Measurements from ENCODE around the gene WDR5.
A peak's percentile ranks its signal among the peaks of the same experiment; 100 is the strongest.

Gene WDR5

DNA sequence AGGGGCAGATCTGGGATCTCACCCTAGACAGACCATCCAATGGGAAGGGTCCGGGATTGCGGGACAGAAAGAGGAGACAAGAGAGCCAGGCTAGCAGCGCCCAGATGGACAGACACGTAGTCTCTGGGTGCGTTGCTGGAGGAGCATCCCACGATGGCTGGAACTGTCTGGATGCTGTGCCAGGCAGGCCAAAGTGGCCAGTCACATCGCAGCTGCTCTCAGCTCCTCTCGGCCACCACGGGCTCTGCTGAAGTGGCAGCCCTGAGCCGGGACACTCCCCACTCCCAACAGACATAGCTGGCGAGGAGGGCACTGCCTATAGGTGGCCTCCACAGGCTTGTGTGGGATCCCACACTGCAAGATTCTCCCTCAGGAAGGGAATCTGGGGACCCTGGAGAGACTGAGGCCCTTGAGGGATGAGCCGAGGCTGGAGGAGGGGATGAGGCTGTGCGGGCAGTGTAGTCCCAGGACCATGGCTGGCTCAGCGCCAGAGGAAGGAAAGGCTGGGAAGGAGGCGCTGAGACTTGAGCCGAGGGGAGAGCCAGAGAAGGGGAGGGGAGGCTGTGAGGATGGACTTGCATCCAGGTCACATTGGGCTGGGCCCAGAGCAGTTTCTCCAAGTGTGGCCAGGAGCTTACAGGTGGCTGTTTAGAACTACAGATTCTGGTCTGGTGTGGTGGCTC is 10.3 kb upstream of the WDR5 start:
- Histone ChIP-seq H3K27ac (ENCODE audit: low read depth, low read length) (no peak overlapping the region), H3K4me3 (ENCODE audit: low read length) (no peak overlapping the region), H3K27me3 (ENCODE audit: control insufficient read depth, insufficient read depth, low read length) (peaks cover 4% of the 10 kb centered on the region), H3K9ac (ENCODE audit: low read length) (no peak overlapping the region), H3K36me3 (ENCODE audit: control insufficient read depth, insufficient read depth, low read length) (no peaks in the 10 kb centered on the region), H3K4me1 (ENCODE audit: control insufficient read depth, insufficient read depth, low read length) (no peaks in the 10 kb centered on the region)

GRCh38 chr9:134126373-134126772 is 9.5 kb upstream of the WDR5 start:
- Histone ChIP-seq H3K27ac (ENCODE audit: low read depth, low read length) (no peak overlapping the region), H3K27me3 (ENCODE audit: control insufficient read depth, insufficient read depth, low read length) (peaks cover 4% of the 10 kb centered on the region), H3K4me3 (ENCODE audit: low read length) (no peak overlapping the region), H3K4me1 (ENCODE audit: control insufficient read depth, insufficient read depth, low read length) (peaks cover 7% of the 10 kb centered on the region), H3K36me3 (ENCODE audit: control insufficient read depth, insufficient read depth, low read length) (no peaks in the 10 kb centered on the region), H3K9ac (ENCODE audit: low read length) (no peak overlapping the region)

DNA sequence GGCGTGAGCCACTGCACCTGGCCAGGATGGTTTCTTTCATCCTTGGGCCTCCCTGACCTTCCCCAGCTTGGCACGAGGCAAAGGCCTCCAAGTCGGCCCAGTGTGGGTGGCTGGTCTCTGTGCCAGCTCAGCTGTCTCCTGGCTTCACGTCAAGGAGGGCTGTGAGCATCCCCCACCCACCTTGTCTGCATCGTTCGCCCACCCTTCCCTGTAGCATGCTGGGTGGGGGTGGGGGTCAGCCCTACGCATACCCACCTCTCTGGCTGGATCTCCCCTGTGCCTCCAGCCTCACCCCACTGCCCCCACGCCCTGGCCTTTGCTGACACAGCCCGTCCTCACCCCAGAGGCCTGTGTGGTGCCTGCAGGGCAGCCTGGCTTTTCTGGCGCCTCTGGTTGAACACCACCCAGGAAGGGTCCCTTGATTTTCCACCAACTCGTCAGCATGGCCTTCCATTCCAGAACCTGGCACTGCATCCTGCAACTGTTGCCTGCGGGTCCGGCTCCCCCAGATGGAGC is 8.8 kb upstream of the WDR5 start:
- Histone ChIP-seq H3K4me3 (ENCODE audit: low read length) (no peak overlapping the region), H3K36me3 (ENCODE audit: control insufficient read depth, insufficient read depth, low read length) (no peaks in the 10 kb centered on the region), H3K9ac (ENCODE audit: low read length) (no peak overlapping the region), H3K27me3 (ENCODE audit: control insufficient read depth, insufficient read depth, low read length) (peaks cover 4% of the 10 kb centered on the region), H3K4me1 (ENCODE audit: control insufficient read depth, insufficient read depth, low read length) (peaks cover 8% of the 10 kb centered on the region), H3K27ac (ENCODE audit: low read depth, low read length) (no peak overlapping the region)

- H3K4me3 ChIP-seq (ENCODE audit: low read length) = no peak overlapping the region
Observed at GRCh38 chr9:134127616-134128015, 8.3 kb upstream of the WDR5 start.

DNA sequence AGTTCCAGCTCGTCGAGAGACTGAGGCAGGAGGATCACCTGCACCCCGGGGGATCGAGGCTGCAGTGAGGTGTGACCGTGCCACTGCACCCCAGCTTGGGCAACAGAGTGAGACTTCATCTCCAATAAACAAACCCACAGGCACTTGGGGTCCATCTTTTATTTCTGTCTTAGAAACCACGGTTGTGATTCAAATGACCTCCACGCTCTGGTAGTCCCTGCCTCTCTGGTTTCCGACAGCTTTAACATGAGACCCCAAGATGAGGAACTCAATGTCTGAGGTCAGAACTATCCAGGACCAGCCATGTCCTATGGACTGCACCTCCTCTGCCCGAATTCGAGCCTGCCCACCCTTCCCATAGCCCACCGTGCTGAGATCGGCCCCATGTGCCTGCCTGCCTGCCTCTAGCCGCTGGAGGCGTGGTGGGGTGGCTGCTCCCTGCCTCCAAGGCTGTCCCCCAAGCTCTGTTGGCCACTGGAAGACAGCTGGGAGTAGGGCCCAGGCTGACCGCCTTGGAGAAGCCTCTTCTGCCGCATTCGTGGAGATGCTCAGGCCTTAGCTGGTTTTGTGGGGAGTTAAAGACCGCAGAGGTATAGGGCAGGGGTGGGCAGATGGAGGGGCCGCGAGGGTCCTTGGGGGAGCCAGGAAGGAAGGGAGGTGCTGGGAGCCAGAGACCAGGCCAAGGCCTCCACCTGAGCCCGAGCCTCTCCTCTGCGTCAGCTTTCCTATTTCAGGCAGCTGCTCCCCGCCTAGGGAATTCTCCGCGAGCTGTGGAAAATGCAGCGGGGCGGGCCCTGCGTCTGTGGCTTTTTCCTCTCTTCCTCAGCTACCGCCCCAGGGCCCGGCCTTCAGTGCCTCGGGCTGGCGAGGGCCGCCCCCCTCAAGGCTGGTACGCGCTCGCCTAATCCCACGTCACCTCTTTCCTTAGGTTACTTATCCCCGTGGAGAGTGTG is 6.9 kb upstream of the WDR5 start:
- Histone ChIP-seq H3K36me3 (ENCODE audit: control insufficient read depth, insufficient read depth, low read length) (no peaks in the 10 kb centered on the region), H3K4me1 (ENCODE audit: control insufficient read depth, insufficient read depth, low read length) (peaks cover 8% of the 10 kb centered on the region), H3K4me3 (ENCODE audit: low read length) (no peak overlapping the region), H3K9ac (ENCODE audit: low read length) (no peak overlapping the region), H3K27me3 (ENCODE audit: control insufficient read depth, insufficient read depth, low read length) (no peaks in the 10 kb centered on the region), H3K27ac (ENCODE audit: low read depth, low read length) (no peak overlapping the region)

More at GRCh38 chr9:134127616-134128015, 8.3 kb upstream of the WDR5 start:
- peaks cover 4% of the 10 kb centered on the region for H3K27me3 ChIP-seq (ENCODE audit: control insufficient read depth, insufficient read depth, low read length)
- peaks cover 8% of the 10 kb centered on the region for H3K4me1 ChIP-seq (ENCODE audit: control insufficient read depth, insufficient read depth, low read length)
- H3K27ac ChIP-seq (ENCODE audit: low read depth, low read length) = no peak overlapping the region
- H3K36me3 ChIP-seq (ENCODE audit: control insufficient read depth, insufficient read depth, low read length) = no peaks in the 10 kb centered on the region
- H3K9ac ChIP-seq (ENCODE audit: low read length) = no peak overlapping the region

- Histone ChIP-seq H3K4me3 (ENCODE audit: low read length) (peak overlapping the region; percentile 27), H3K4me1 (ENCODE audit: control insufficient read depth, insufficient read depth, low read length) (peaks cover 12% of the 10 kb centered on the region), H3K9ac (ENCODE audit: low read length) (no peak overlapping the region), H3K27me3 (ENCODE audit: control insufficient read depth, insufficient read depth, low read length) (no peaks in the 10 kb centered on the region), H3K36me3 (ENCODE audit: control insufficient read depth, insufficient read depth, low read length) (no peaks in the 10 kb centered on the region), H3K27ac (ENCODE audit: low read depth, low read length) (no peak overlapping the region)
Observed at GRCh38 chr9:134130503-134131375, 5.1 kb upstream of the WDR5 start.

DNA sequence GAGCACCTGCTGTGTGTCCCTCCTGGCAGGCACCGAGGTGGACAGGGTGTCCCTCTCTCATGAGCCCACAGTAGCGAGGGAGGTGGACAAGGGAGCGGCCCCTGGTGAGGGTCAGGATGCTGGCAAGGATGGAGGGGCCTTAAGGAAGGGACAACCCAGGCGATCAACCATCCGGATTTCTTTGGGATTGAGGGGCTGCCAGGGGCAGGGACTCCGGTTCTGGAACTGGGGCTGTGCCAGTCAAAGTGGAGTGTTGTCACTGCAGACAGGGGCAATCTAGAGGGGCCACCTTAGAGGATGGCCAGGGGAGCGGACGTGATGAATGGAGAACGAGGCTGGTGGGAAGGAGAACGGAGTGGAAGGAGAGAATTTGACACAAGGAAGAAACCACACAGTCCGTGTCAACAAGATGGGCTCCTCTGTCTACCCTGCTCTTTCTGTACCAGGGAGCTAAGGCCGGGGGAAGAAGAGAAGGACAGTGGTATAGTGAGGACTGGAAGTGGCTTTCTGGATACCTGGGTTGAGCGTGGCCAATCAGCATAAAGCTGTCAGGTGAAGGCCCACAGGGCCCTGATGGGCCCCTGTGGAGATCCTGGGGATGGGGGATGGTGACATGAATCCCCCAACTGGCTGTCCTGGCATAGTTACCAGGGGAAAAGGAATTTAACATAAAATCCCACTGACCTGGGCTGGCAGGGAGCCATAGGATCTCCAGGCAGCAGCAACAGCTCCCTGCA is 4.2 kb upstream of the WDR5 start:
- peaks cover 12% of the 10 kb centered on the region for H3K4me1 ChIP-seq (ENCODE audit: control insufficient read depth, insufficient read depth, low read length)
- H3K36me3 ChIP-seq (ENCODE audit: control insufficient read depth, insufficient read depth, low read length) = no peaks in the 10 kb centered on the region
- H3K4me3 ChIP-seq (ENCODE audit: low read length) = no peak overlapping the region
- H3K9ac ChIP-seq (ENCODE audit: low read length) = no peak overlapping the region
- no peak overlapping the region for H3K27ac ChIP-seq (ENCODE audit: low read depth, low read length)
- H3K27me3 ChIP-seq (ENCODE audit: control insufficient read depth, insufficient read depth, low read length) = no peaks in the 10 kb centered on the region

DNA sequence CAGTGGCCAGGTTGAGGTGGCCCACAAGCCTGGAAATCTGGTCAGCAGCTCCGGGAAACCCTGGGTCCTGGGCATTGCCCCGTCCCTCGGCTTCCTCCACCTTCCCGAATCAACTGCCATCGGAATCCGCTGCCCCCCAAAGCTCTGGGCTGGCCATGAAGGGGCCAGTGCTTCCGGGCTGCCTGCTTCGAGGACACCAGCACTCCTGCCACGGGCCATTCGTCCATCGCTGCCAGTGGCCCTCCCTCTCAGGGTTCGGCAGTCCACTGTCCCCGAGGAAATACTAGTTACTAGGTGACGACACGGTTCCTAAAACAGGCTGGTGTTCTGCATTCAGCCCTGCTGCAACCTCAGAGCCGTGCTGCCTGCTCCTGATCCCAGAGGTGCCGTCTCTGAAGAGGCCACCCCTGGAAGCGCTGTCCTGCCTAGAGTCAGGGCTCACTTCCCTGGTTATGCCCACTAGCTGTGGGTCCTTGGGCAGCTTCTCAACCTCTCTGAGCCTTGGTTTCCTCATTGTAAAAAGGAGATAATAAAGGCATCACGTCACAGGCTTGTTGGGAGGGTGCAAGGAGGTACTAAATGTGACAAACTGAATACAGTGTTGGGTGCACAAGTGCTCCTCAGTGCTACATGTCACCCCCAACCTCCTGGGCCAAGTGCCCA is 3.5 kb upstream of the WDR5 start:
- Histone ChIP-seq H3K4me3 (ENCODE audit: low read length) (no peak overlapping the region), H3K4me1 (ENCODE audit: control insufficient read depth, insufficient read depth, low read length) (peaks cover 19% of the 10 kb centered on the region), H3K27me3 (ENCODE audit: control insufficient read depth, insufficient read depth, low read length) (no peaks in the 10 kb centered on the region), H3K9ac (ENCODE audit: low read length) (no peak overlapping the region), H3K36me3 (ENCODE audit: control insufficient read depth, insufficient read depth, low read length) (no peaks in the 10 kb centered on the region), H3K27ac (ENCODE audit: low read depth, low read length) (no peak overlapping the region)

- peak overlapping the region; percentile 87 for H3K4me3 ChIP-seq (ENCODE audit: low read length)
- peak overlapping the region; percentile 81 for H3K27ac ChIP-seq (ENCODE audit: low read depth, low read length)
- peaks cover 30% of the 10 kb centered on the region for H3K4me1 ChIP-seq (ENCODE audit: control insufficient read depth, insufficient read depth, low read length)
- peak overlapping the region; percentile 70 for H3K9ac ChIP-seq (ENCODE audit: low read length)
- no peaks in the 10 kb centered on the region for H3K27me3 ChIP-seq (ENCODE audit: control insufficient read depth, insufficient read depth, low read length)
- H3K36me3 ChIP-seq (ENCODE audit: control insufficient read depth, insufficient read depth, low read length) = peaks cover 3% of the 10 kb centered on the region
Observed at GRCh38 chr9:134134949-134135342, 936 bp upstream of the WDR5 start.

DNA sequence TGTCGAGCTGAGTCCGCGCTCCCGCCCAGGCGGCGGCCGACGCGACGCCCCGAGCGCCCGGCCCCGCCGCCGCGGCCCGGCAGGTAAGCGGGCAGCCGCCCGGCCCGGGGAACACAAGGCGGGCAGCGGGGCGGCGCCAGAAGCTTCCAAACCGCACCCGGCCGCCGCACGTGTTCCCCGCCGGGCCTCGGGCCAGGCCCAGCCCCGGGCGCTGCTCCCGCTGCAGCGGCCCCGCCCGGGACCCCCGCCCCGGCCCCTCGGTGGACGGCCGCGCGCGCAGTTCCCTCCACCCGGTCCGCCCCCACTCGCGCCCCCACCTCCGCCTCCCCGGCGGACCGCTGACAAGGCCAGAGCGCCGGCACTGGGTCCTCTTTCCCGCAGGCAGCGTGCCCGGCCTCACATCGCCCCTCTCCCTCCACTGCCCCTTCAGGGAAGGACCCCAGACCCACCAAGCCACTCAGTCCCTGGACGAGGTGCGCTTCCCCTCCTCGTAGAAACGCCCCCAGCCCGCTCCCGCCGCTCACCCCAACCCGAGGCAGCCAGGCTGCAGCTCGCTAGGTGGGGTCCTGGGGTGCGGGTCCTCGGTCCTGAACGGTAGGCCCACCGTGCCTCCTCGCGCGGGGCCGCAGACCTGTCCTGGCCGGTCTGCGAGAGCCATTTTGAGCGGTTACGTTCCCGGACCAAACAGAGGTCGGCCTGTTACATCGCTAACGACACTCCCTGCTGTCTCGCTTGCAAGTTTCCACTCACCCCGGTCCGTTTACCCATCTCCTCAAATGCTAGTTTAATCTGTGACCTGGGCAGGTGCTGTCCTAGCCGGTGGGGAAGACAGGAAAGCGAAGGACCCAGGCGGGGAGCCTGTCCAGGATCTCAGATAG is 475 bp downstream of the WDR5 start:
- Histone ChIP-seq H3K36me3 (ENCODE audit: control insufficient read depth, insufficient read depth, low read length) (peaks cover 10% of the 10 kb centered on the region), H3K9ac (ENCODE audit: low read length) (peak overlapping the region; percentile 93), H3K4me1 (ENCODE audit: control insufficient read depth, insufficient read depth, low read length) (peaks cover 23% of the 10 kb centered on the region), H3K4me3 (ENCODE audit: low read length) (peak overlapping the region; percentile 95), H3K27me3 (ENCODE audit: control insufficient read depth, insufficient read depth, low read length) (no peaks in the 10 kb centered on the region), H3K27ac (ENCODE audit: low read depth, low read length) (no peak overlapping the region)
